ENCODE measurements around the gene SND1.

Gene SND1

DNA sequence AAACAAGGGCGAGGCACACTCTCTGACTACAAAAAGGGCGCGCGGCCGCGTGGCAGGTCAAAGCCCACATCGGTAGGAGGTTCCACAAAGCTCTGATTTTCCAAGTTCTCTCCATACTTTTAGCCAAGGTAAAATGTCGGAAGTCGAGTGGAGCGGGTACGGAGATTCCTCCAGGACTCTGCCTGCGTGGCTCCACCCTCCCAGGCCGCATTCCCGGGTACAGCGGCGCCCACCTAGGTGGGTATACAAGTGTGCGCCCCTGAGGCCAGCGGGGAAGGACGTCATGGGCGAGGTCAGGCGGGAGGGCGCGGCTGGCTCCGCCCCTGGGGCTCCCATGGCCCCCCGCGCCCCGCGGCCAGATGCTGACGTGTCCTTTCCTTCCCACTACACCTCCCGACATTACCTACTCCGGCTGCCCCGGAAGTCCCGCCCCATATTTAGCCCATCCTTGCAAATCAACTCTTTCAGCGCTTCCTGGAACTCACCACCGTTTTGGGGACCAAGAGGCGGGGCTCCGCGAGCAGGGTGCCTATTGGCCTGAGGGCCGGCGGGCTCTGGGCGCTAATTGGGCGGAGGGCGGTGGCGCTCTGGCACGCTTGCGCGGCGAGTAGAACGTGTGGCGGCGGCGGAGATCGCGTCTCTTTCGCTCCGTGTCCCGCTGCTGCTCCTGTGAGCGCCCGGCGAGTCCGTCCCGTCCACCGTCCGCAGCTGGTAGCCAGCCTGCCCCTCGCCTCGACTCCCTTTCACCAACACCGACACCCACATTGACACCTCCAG lies at the start of gene SND1:
SND1 (plus strand) TSS at position 639 of the 777 bp plus-strand sequence. CDS start 180 bp downstream, outside the sequence.
- no peak for TF ChIP-seq CTCF (IDR thresholded peaks at IDR 0.05; ENCODE audit: control extremely low read depth, extremely low read depth, low read depth, missing control alignments)
- ChIA-PET POLR2A (no interaction called here), CTCF (interaction anchor here (1.0 kb wide), 1 partner anchor 12 kb away, joined by 3 read pairs; no protein-coding TSS in a partner anchor)

GRCh38 chr7:127608446-127608845 lies 43.5 kb upstream of the SND1 start:
- no peak for TF ChIP-seq CTCF (IDR thresholded peaks at IDR 0.05; ENCODE audit: control extremely low read depth, extremely low read depth, low read depth, missing control alignments)
- no peak for DNase-seq (ENCODE audit: extremely low spot score)
- CTCF ChIA-PET, result no interaction called here
- POLR2A ChIA-PET, result no interaction called here

More for the DNA sequence above, at the start of gene SND1:
- peak; percentile 98 for DNase-seq (ENCODE audit: extremely low spot score)

DNA sequence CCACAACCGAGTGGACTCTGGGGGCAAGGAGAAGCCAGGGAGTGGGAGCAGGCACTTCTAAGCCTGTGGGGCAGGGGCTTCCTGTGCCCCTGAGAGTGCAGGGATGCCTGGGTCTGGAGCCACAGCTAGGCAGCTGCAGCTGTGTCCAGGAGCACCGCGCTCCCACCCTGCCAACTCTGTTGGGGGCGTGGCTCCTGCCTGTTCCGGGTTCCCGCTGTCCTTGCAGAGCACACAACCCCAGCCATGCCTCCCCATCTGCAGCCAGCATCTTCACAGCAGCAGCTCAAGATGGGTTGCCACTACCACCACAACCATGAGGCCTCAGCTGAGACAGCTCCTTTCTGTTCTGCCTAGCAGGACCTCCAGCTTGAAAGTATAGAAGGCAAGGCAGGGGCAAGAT lies 42.7 kb upstream of the SND1 start:
- no peak for TF ChIP-seq CTCF (IDR thresholded peaks at IDR 0.05; ENCODE audit: control extremely low read depth, extremely low read depth, low read depth, missing control alignments)
- CTCF ChIA-PET, result no interaction called here
- POLR2A ChIA-PET, result no interaction called here
- no peak for DNase-seq (ENCODE audit: extremely low spot score)

DNA sequence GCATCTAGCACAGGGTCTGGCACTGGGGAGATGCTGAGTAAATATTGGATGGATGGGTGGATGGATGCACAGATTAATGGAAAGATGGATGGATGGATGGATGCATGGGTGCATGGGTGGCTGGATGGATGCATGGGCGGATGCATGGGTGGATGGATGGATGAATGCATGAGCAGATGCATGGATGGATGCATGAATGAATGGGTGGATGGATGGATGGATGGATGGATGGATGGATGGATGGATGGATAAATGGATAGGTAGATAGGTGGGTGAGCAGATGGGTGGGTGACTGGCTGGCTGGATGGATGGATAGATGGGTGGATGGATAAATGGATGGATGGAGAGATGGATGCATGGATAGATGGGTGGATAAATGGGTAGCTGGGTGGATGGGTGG lies 39.7 kb upstream of the SND1 start:
- POLR2A ChIA-PET, result no interaction called here
- no peak for TF ChIP-seq CTCF (IDR thresholded peaks at IDR 0.05; ENCODE audit: control extremely low read depth, extremely low read depth, low read depth, missing control alignments)
- CTCF ChIA-PET, result interaction anchor here (1.0 kb wide), 1 partner anchor 17 kb away, joined by 3 read pairs; no protein-coding TSS in a partner anchor
- no peak for DNase-seq (ENCODE audit: extremely low spot score)

GRCh38 chr7:127616724-127617123 lies 35.3 kb upstream of the SND1 start:
- TF ChIP-seq CTCF (IDR thresholded peaks at IDR 0.05; ENCODE audit: control extremely low read depth, extremely low read depth, low read depth, missing control alignments), result no peak
- POLR2A ChIA-PET, result no interaction called here
- CTCF ChIA-PET, result interaction anchor here (1.1 to 1.2 kb wide), 2 partner anchors 12 to 28 kb away, joined by 3 to 4 read pairs; no protein-coding TSS in a partner anchor
- DNase-seq (ENCODE audit: extremely low spot score), result no peak

DNA sequence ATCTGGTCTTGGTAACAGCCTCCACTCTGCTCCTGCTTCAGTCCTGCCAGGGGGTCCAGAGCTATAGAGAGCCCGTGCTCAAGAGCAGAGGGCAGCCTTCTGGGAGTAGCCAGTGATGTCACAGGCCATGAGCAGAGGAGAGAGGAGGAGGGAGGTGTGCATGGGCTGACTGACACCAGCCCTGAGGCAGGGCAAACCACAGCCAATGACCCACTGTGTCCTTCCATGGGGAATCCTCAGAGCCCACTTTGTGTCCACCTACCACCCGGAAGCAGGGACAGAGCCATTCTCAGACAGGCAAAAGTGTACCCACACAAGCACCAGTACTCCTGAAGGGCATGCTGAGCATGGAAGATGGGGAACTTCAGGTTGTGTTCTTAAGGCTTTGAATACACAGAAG lies 34.0 kb upstream of the SND1 start, which contains the start of gene PAX4:
PAX4 (minus strand) TSS at position 101 of the 400 bp plus-strand sequence. CDS start 2,214 bp downstream, outside the sequence.
- CTCF ChIA-PET, result no interaction called here
- POLR2A ChIA-PET, result no interaction called here
- no peak for DNase-seq (ENCODE audit: extremely low spot score)
- no peak for TF ChIP-seq CTCF (IDR thresholded peaks at IDR 0.05; ENCODE audit: control extremely low read depth, extremely low read depth, low read depth, missing control alignments)
